Heart left ventricle (tissue), 16 donors: ENCODE measurements around the gene CNTN4. TPM values are rescaled to one million over a fixed set of nuclear protein-coding genes. Genes with fewer than 3 reads are reported as not detected.

Source experiments
- ATAC-seq, 4 donors: fragments of 200-7000 bp; cut with Tn5 transposase; one replicate each; pipeline ENCODE4 v1.9.1; 2020 to 2022; ENCODE audit warnings: moderate library complexity in 4 of 4, mild to moderate bottlenecking in 3 of 4, moderate number of reproducible peaks in 1 of 4
- DNase-seq, 5 donors: peaks; one replicate each; pipeline ENCODE4 v3.0.0-alpha.2; 2020
- H3K27ac ChIP-seq, 12 donors: fragments of 200-600 bp; sonication (generic) in 4 of 12; one replicate each; pipeline versions ENCODE4 v1.5.0 to v1.8.0; 2016 to 2022; ENCODE audit warnings: mild to moderate bottlenecking in 2 of 12
- H3K27me3 ChIP-seq, 9 donors: fragments of 200-600 bp; sonication (generic) in 2 of 9; one replicate each; pipeline versions ENCODE4 v1.5.1 to v1.8.0; 2016 to 2022; ENCODE audit warnings: mild to moderate bottlenecking in 3 of 9
- H3K36me3 ChIP-seq, 9 donors: fragments of 200-600 bp; sonication (generic) in 2 of 9; one replicate each; pipeline versions ENCODE4 v1.5.0 to v1.8.0; 2018 to 2022; ENCODE audit warnings: mild to moderate bottlenecking in 2 of 9
- H3K4me1 ChIP-seq, 12 donors: fragments of 200-600 bp; sonication (generic) in 4 of 12; one replicate each; pipeline versions ENCODE4 v1.5.0 to v1.8.0; 2016 to 2022; ENCODE audit warnings: mild to moderate bottlenecking in 3 of 12
- H3K4me3 ChIP-seq, 12 donors: fragments of 200-600 bp; sonication (generic) in 4 of 12; one replicate each; pipeline versions ENCODE4 v1.5.0 to v1.8.0; 2017 to 2022; ENCODE audit warnings: mild to moderate bottlenecking in 9 of 12, moderate library complexity in 4 of 12
- H3K9me3 ChIP-seq, 12 donors: fragments of 200-600 bp; sonication (generic) in 4 of 12; one replicate each; pipeline versions ENCODE4 v1.5.0 to v1.8.0; 2016 to 2022; ENCODE audit warnings: mild to moderate bottlenecking in 1 of 12
- CTCF ChIP-seq, 12 donors: fragments of 200-600 bp; sonication (generic) in 4 of 12; IDR thresholded peaks; one replicate each; pipeline versions ENCODE4 v1.5.0 to v1.8.0; 2018 to 2022; ENCODE audit warnings: antibody characterized with exemption in 12 of 12, mild to moderate bottlenecking in 5 of 12
- POLR2A ChIP-seq, 2 donors: fragments of 450-650 bp; IDR thresholded peaks; one replicate each; pipeline ENCODE4 v1.6.1; 2017; ENCODE audit warnings: antibody characterized with exemption in 2 of 2, mild to moderate bottlenecking in 2 of 2, moderate library complexity in 2 of 2
- WGBS, 4 donors: extraction: QIAGEN DNeasy Blood & Tissue Kit in 2 of 4; methylation state at CpG; one replicate each; pipeline versions ENCODE4 v1.1.5 to v1.1.7; 2013 to 2018; 5-methylcytosine and 5-hydroxymethylcytosine counted together
- intact Hi-C, 10 donors: fragments of 100-400 bp; cut with DNase I; formaldehyde crosslinking; loops; one replicate each; pipeline versions ENCODE4 v1.11.1 to v1.14.2; 2022
- polyA plus RNA-seq, 2 donors: library from polyadenylated mRNA; stranded (reverse); fragments of 200-250 nt; gene quantifications; one replicate each; pipeline ENCODE4 v1.2.3, GENCODE V29; 2013
- total RNA-seq, 9 donors: library from RNA; depleted of rRNA in 2 of 9; stranded (reverse); fragments of >200 nt in 2 of 9; fragmentation: NEBNext Ultra II Directional in 3 of 9; extraction: Animal tissue kit (Norgen Biotek cat#: 25700) in 3 of 9; gene quantifications; one replicate each; pipeline versions ENCODE4 v1.1.0 to v1.2.4, GENCODE V29; 2016 to 2023
- donor health status: ischemic (EF 13 %, LVEDD 7.1; RV severe dilation, severe dysfunction).
- donor health status: healthy with polysubstance abuse.
- donor health status: DM: no; HTN: yes; CAD: no.
- donor health status: DM: no; HTN: no; CAD: no.
- donor health status: ischemic (EF 25% LVEDD 6.9; RV normal size, moderate dysfunction).
- donor health status: ischemic (EF 25% LVEDD 5.7; RV mildly dilated, moderate dysfunction).
- donor health status: healthy.
- donor health status: DM: yes; HTN: yes; CAD: no.
- donor health status: ischemic (EF 35%, LVEDD 5.7; RV mildly dilated, moderate dysfunction).
- donor health status: nonischemic (EF 11% LVEDD 7.7; RV severe dilation, severe dysfunction).
- donor health status: DM: yes; HTN: yes; CAD: no.
- donor health status: PGD.
- donor health status: ischemic (EF 29% LVEDD 5.4; RV normal size, mild dysfunction).
- donor health status: nonischemic (EF 23%, LVEDD 6.1; RV moderate dilation, normal function).

CNTN4 gene
- total and polyA plus RNA-seq, 11 donors = 0.30 to 6.7 (median 1.2) TPM

GRCh38 chr3:2680236-2680635 is 581.6 kb downstream of the CNTN4 start:
- 83 to 89% (median 85%) methylated on average over 5 of the region's 5 CpGs for WGBS, 4 donors
- ATAC-seq (no peak), DNase-seq (no peak)
- TF ChIP-seq CTCF (IDR thresholded peaks at IDR 0.05) (no peak), POLR2A (IDR thresholded peaks at IDR 0.05) (no peak)
- H3K27me3 ChIP-seq = no peaks in the 10 kb centered on the region
- H3K9me3 ChIP-seq = no peaks in the 10 kb centered on the region
- no peak overlapping the region for H3K4me3 ChIP-seq
- H3K27ac ChIP-seq = no peak overlapping the region
- no peaks in the 10 kb centered on the region for H3K4me1 ChIP-seq
- H3K36me3 ChIP-seq = no peaks in the 10 kb centered on the region
- intact Hi-C loops = no loop called here

DNA sequence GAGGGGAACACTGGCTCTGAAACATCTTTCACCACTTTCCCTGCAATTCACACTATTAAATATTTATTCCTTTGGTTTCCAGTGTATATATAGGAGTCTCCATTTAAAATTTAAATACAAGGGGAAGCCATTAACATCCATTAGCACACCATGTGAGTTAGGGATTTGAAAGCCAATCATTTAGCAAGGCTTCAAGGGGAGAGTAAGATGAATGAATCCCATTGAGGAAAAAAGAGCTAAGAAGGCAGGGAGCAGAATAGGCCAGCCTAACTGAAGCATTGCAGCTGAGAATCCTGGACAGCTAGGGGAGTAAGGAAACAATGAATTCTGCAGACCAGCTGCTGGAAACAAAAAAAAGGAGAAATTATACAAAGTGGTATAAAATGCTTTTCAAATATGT is 585.4 kb downstream of the CNTN4 start:
- TF ChIP-seq CTCF (IDR thresholded peaks at IDR 0.05) (no peak), POLR2A (IDR thresholded peaks at IDR 0.05) (no peak)
- no peaks in the 10 kb centered on the region for H3K9me3 ChIP-seq
- no peak overlapping the region for H3K27ac ChIP-seq
- ATAC-seq (no peak), DNase-seq (no peak)
- H3K4me1 ChIP-seq = no peaks in the 10 kb centered on the region
- H3K36me3 ChIP-seq = no peaks in the 10 kb centered on the region
- H3K4me3 ChIP-seq = no peak overlapping the region
- no peaks in the 10 kb centered on the region for H3K27me3 ChIP-seq
- intact Hi-C loops = no loop called here

GRCh38 chr3:2686816-2687502 is 588.3 kb downstream of the CNTN4 start:
- WGBS, 4 donors = 74 to 87% (median 75%) methylated on average over 4 of the region's 4 CpGs
- Histone ChIP-seq H3K27me3 (no peaks in the 10 kb centered on the region), H3K27ac (no peak overlapping the region), H3K36me3 (no peaks in the 10 kb centered on the region), H3K4me3 (no peak overlapping the region), H3K9me3 (no peaks in the 10 kb centered on the region), H3K4me1 (no peaks in the 10 kb centered on the region)
- ATAC-seq = no peak
- DNase-seq = no peak
- intact Hi-C loops = no loop called here
- TF ChIP-seq POLR2A (IDR thresholded peaks at IDR 0.05) (no peak), CTCF (IDR thresholded peaks at IDR 0.05) (no peak)

GRCh38 chr3:2697589-2697988 is 598.9 kb downstream of the CNTN4 start:
- H3K36me3 ChIP-seq = no peaks in the 10 kb centered on the region
- no peak overlapping the region for H3K27ac ChIP-seq
- no peaks in the 10 kb centered on the region for H3K9me3 ChIP-seq
- ATAC-seq (no peak), DNase-seq (no peak)
- WGBS, 4 donors = 68 to 90% (median 82%) methylated on average over 2 of the region's 2 CpGs
- H3K4me3 ChIP-seq = no peak overlapping the region
- H3K27me3 ChIP-seq = no peaks in the 10 kb centered on the region
- intact Hi-C loops = no loop called here
- TF ChIP-seq POLR2A (IDR thresholded peaks at IDR 0.05) (no peak), CTCF (IDR thresholded peaks at IDR 0.05) (no peak)
- no peaks in the 10 kb centered on the region for H3K4me1 ChIP-seq
